ENCODE data around the gene PEMT. TPM values are rescaled to one million over a fixed set of nuclear protein-coding genes. Genes with fewer than 3 reads are reported as not detected.

The PEMT gene
- total RNA-seq, 1 experiment from 2014 or later: 29.5 TPM

GRCh38 chr17:17581509-17581908, 10.0 kb downstream of the PEMT start:
- Mint-ChIP-seq H3K9me3 (ENCODE audit: unreplicated experiment) (peaks cover 9% of the 10 kb centered on the region), H3K27me3 (ENCODE audit: insufficient read depth, unreplicated experiment) (no peaks in the 10 kb centered on the region), H3K4me3 (ENCODE audit: unreplicated experiment) (no peak overlapping the region), H3K36me3 (ENCODE audit: insufficient read depth, unreplicated experiment) (no peaks in the 10 kb centered on the region), H3K27ac (ENCODE audit: unreplicated experiment) (peak overlapping the region; percentile 41), H3K4me1 (ENCODE audit: low read depth, unreplicated experiment) (peaks cover 10% of the 10 kb centered on the region)
- no peak for DNase-seq
- Histone ChIP-seq H3K9me3 (no peaks in the 10 kb centered on the region), H3K36me3 (ENCODE audit: control insufficient read depth, insufficient read depth, low read length) (no peaks in the 10 kb centered on the region; the same call in 1 of the 2 replicates), H3K4me1 (peaks cover 10% of the 10 kb centered on the region; the same call in 1 of the 2 replicates), H3K27me3 (replicated peaks; ENCODE audit: control insufficient read depth, insufficient read depth, low read length) (no peaks in the 10 kb centered on the region), H3K4me3 (ENCODE audit: low read depth, low read length) (no peak overlapping the region)
- no TSS peak for BruUV-seq (replicated peaks)
- ChIA-PET CTCF (no interaction called here), POLR2A (interaction anchor here (0.6 to 0.7 kb wide), 2 partner anchors 85 to 162 kb away, joined by 3 to 4 read pairs; partner anchors contain the start of gene RASD1)
- intact Hi-C loops (cut with micrococcal nuclease; ENCODE audit: unreplicated experiment): no loop called here
- TF ChIP-seq CTCF (IDR thresholded peaks at IDR 0.05; ENCODE audit: insufficient read depth in 1 of 2, low read depth in 1 of 2, low read length in 1 of 2, severe bottlenecking in 1 of 2, unreplicated experiment in 1 of 2): no peak

GRCh38 chr17:17580662-17581470, 10.6 kb downstream of the PEMT start:
- peaks cover 3% of the 10 kb centered on the region for H3K9me3 Mint-ChIP-seq (ENCODE audit: unreplicated experiment)

GRCh38 chr17:17579691-17580090, 11.8 kb downstream of the PEMT start:
- ChIA-PET CTCF (no interaction called here), POLR2A (interaction anchor here (0.5 kb wide), 1 partner anchor 11 kb away, joined by 3 read pairs; no protein-coding TSS in a partner anchor)
- BruUV-seq (replicated peaks): no TSS peak
- DNase-seq: no peak
- no peak overlapping the region for H3K4me3 ChIP-seq (ENCODE audit: low read depth, low read length)
- no peaks in the 10 kb centered on the region for H3K27me3 ChIP-seq (replicated peaks; ENCODE audit: control insufficient read depth, insufficient read depth, low read length)
- Mint-ChIP-seq H3K4me1 (ENCODE audit: low read depth, unreplicated experiment) (peaks cover 10% of the 10 kb centered on the region), H3K27ac (ENCODE audit: unreplicated experiment) (no peak overlapping the region), H3K36me3 (ENCODE audit: insufficient read depth, unreplicated experiment) (no peaks in the 10 kb centered on the region), H3K4me3 (ENCODE audit: unreplicated experiment) (no peak overlapping the region), H3K9me3 (ENCODE audit: unreplicated experiment) (no peaks in the 10 kb centered on the region), H3K27me3 (ENCODE audit: insufficient read depth, unreplicated experiment) (no peaks in the 10 kb centered on the region)
- H3K9me3 ChIP-seq: no peaks in the 10 kb centered on the region
- no peaks in the 10 kb centered on the region; the same call in 1 of the 2 replicates for H3K36me3 ChIP-seq (ENCODE audit: control insufficient read depth, insufficient read depth, low read length)
- intact Hi-C loops (cut with micrococcal nuclease; ENCODE audit: unreplicated experiment): no loop called here
- H3K4me1 ChIP-seq: peaks cover 10% of the 10 kb centered on the region; the same call in 1 of the 2 replicates
- no peak for TF ChIP-seq CTCF (IDR thresholded peaks at IDR 0.05; ENCODE audit: insufficient read depth in 1 of 2, low read depth in 1 of 2, low read length in 1 of 2, severe bottlenecking in 1 of 2, unreplicated experiment in 1 of 2)

More at GRCh38 chr17:17580662-17581470, 10.6 kb downstream of the PEMT start:
- intact Hi-C loops (cut with micrococcal nuclease; ENCODE audit: unreplicated experiment): no loop called here
- peak overlapping the region; percentile 41 for H3K27ac Mint-ChIP-seq (ENCODE audit: unreplicated experiment)
- H3K27me3 Mint-ChIP-seq (ENCODE audit: insufficient read depth, unreplicated experiment): no peaks in the 10 kb centered on the region
- ChIA-PET CTCF (no interaction called here), POLR2A (interaction anchor here (0.6 kb wide), 1 partner anchor 162 kb away, joined by 3 read pairs; no protein-coding TSS in a partner anchor)
- no peak overlapping the region for H3K4me3 Mint-ChIP-seq (ENCODE audit: unreplicated experiment)
- TF ChIP-seq CTCF (IDR thresholded peaks at IDR 0.05; ENCODE audit: insufficient read depth in 1 of 2, low read depth in 1 of 2, low read length in 1 of 2, severe bottlenecking in 1 of 2, unreplicated experiment in 1 of 2): no peak
- H3K4me1 Mint-ChIP-seq (ENCODE audit: low read depth, unreplicated experiment): peaks cover 10% of the 10 kb centered on the region
- Histone ChIP-seq H3K27me3 (replicated peaks; ENCODE audit: control insufficient read depth, insufficient read depth, low read length) (no peaks in the 10 kb centered on the region), H3K4me3 (ENCODE audit: low read depth, low read length) (no peak overlapping the region), H3K9me3 (no peaks in the 10 kb centered on the region), H3K4me1 (peaks cover 10% of the 10 kb centered on the region; the same call in 1 of the 2 replicates), H3K36me3 (ENCODE audit: control insufficient read depth, insufficient read depth, low read length) (no peaks in the 10 kb centered on the region; the same call in 1 of the 2 replicates)
- no peaks in the 10 kb centered on the region for H3K36me3 Mint-ChIP-seq (ENCODE audit: insufficient read depth, unreplicated experiment)
- BruUV-seq (replicated peaks): no TSS peak
- no peak for DNase-seq
